Stimulated activated CD8-positive, alpha-beta memory T cell treated with anti-CD3 and anti-CD28 coated beads, Interleukin-15, amount 100 ng/mL, for 1 hour (primary cell): Measurements from ENCODE around the gene RANGRF.
A peak's percentile ranks its signal among the peaks of the same experiment; 100 is the strongest.

ENCODE experiments used
- DNase-seq: peaks from one replicate; pipeline ENCODE4 v3.0.0-alpha.2; 2020; ENCODE audit warnings: low read depth

Gene RANGRF

DNA sequence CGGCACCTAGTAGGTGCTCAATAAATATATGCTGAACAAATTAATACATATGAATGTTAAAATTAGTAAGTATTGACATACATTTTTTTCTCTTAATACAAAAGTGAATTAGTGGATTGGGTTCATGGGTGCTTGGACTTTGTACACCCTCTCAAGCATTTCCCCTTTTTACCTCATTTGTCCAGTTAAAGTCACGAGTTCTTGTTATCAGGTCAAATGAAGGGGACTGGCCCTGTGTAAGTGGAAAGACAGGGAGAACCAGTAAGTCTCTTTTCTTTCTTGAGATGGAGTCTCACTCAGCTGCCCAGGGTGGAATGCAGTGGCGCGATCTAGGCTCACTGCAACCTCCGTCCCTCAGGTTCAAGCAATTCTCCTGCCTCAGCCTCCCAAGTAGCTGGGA is 13.7 kb upstream of the RANGRF start:
- no peak for DNase-seq

- no peak for DNase-seq
Observed at GRCh38 chr17:8275421-8276290, 12.8 kb upstream of the RANGRF start.

- no peak for DNase-seq
Observed at GRCh38 chr17:8277317-8277716, 11.2 kb upstream of the RANGRF start.

- no peak for DNase-seq
Observed at GRCh38 chr17:8282345-8282744, 6.1 kb upstream of the RANGRF start.

DNA sequence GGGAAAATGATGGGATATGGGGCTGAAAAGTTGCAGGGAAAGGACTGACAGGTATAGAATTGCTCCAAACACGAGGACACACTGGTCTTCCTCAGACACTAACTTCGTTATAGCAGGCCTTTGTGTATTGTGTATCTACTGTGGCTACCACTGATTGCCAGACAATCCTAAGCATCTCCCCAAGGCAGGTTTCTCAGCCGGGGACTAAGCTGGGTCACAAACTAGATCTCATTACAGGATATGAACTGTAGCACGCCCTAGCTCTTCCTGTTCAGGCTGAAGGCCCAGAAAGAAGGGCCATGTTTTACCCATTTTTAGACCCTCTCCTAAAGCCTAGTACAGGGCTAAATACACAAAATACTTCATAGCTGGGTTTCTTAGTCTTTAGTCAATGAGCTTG is 5.1 kb upstream of the RANGRF start:
- no peak for DNase-seq

DNA sequence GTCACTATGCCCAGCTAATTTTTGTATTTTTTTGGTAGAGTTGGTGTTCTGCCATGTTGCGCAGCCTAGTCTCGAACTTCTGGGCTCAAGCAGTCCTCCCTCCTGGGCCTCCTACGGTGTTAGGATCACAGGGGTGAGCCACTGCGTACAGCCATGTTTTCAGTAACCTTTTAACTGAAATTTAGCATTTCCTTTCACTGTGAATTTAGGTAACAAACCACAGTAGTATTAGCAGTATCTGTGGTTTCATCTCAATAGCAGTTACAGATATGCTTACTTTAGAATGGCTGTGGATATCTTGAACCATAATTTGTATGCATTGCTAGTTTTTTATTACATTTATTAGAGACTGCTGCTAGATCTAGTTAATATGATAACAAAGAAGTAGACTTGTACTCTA is 4.3 kb upstream of the RANGRF start:
- no peak for DNase-seq

DNA sequence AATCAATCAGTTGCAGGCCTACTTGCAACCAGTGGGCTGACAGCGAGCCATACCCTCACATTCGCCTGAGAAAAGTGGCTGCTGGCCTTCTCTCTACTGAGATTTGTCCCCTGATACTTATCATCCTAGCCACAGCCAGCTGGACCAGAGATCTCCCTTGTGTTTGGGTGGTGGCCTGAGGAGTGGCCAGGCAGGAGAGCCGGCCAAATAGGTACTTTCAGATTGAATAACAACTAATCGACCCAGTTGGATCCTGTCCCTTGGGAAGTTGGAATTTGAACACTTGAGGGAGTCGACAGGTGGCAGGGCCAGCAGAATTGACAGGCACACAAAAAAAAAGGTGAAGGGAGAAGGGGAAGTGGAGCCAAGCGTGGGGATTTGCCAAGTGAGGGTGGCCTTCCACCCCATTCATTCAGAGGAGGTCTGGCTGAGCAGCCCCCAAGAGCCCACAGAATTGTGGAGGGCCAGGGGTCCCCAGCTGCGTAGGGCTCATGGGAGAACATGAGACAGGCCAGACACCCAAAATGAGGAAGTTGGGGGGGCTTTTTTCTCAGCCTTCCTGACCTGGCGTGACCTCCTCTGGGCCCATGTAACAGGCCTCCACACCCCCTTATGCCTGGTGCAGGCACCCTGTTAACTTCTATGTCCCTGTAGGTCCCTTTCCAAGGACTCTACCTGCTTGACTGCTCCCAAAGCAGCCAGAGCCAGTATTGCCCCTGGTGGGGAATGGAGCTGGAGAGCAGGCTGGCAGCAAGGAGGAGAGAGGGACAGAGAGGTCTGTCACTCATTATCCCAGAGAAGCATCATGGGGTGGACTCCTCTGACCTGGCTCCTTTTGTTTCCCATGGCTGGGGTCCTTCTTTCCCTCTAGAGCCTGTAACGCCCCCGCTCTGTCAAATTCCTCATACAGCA is 2.9 kb upstream of the RANGRF start:
- no peak for DNase-seq

GRCh38 chr17:8287651-8288335 is 677 bp upstream of the RANGRF start:
- no peak for DNase-seq

DNA sequence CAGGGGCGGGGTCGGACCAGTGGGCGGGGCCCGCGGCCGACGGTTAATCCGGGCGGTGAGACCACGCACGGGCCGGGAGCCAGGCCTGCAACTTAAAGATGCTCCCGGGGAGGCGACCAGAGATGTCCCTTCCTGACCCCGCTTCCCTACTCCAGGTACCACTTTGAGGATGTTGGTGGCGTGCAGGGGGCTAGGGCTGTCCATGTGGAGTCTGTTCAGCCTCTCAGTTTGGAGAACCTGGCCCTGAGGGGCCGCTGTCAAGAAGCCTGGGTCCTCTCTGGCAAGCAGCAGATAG is 580 bp downstream of the RANGRF start:
- no peak for DNase-seq

DNA sequence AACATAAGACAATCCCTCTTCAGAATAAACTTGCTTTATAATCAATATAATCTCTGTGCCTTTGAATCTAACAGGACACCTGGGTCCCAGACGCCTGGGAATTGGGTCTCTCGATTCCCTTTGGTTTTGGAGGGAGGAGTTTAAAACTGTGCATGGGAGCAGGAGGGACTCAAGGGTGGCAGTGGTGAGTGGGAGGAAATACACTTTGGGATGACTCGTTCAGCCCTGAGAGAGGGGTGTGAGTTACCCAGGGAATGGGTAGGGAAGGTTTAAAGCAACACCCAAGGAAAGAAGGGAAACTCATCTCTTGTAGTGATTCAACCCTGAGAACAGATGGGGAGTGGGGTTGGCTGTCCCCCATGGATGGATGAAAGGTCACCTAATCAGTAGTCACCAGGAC is 1.6 kb downstream of the RANGRF start:
- DNase-seq: no peak

GRCh38 chr17:8292639-8293395 is 4.3 kb downstream of the RANGRF start:
- DNase-seq: no peak

DNA sequence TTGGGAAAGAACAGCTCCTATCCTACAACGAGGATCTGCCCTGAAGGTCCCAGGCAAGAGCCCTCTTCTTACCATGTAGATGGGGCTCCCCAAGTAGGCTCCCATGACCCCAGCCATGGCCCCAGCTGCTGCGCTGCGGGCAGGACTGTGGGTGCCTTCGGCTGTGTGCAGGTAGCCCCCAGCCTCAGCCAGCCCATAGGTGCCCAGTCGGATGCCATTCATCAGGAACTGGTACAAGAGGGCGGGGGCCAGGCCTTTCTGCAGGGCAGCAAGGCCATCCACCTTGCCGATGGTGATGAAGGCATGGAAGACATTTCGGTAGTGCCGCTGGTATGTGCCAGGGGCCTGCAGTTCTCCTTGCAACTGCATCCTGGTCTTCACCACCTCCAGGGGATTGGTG is 5.9 kb downstream of the RANGRF start:
- DNase-seq: no peak

DNA sequence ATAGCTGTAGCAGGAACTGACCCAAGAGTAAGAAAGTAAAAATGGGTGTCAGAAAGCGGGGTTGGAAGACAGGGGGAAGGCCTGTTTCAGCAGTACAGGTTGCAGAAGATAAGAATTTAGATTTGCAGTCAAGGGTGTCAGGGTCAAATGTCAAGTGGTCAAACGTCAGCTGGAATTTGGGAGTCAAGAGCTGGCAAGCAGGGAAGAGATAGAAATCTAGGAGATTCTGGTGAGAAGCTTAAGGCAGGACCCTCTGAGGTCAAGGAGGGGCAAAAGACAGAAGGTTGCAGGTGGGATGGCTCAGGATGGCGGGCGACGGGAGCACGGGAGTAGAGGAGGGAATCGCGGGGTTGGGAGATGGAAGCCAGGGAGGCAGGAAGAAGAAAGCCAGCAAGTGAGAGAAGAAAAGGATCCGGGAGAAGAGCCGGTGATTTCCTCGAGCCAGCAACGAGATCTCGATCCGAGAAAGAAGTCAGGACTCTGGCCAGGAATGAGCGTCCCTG is 6.4 kb downstream of the RANGRF start:
- DNase-seq: no peak

- no peak for DNase-seq
Observed at GRCh38 chr17:8300226-8300625, 11.8 kb downstream of the RANGRF start.

DNA sequence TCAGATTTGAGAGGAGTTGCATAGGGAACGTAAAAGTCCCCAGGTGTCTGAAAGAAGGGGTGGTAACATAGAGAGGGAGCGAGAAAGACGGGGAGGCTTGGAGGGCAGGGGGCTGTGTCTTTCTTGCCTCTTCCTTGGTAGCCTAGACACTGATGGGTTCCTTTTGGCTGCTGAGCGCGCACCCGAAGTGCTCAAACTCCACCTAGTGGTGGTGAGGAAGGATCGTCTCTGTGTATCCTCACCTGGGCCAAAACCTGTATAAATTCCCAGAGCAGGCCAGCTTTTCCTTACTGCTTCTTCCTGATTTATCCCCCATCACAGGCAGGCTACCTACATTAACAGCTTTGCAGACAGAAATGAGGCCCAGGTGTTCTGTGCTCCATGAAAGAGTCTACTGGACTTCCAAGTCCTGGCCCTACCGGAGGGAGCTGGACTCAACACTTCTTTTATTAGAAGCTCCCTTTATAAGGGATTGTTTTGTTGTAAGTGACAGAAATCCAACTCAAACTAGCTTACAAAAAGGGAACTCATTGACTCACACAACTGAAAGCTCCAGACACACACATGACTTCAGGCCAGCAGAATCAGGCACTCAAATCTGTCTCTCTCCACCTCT is 12.3 kb downstream of the RANGRF start:
- peak; percentile 21 for DNase-seq

GRCh38 chr17:8310601-8311123 is 22.2 kb downstream of the RANGRF start:
- DNase-seq: no peak

DNA sequence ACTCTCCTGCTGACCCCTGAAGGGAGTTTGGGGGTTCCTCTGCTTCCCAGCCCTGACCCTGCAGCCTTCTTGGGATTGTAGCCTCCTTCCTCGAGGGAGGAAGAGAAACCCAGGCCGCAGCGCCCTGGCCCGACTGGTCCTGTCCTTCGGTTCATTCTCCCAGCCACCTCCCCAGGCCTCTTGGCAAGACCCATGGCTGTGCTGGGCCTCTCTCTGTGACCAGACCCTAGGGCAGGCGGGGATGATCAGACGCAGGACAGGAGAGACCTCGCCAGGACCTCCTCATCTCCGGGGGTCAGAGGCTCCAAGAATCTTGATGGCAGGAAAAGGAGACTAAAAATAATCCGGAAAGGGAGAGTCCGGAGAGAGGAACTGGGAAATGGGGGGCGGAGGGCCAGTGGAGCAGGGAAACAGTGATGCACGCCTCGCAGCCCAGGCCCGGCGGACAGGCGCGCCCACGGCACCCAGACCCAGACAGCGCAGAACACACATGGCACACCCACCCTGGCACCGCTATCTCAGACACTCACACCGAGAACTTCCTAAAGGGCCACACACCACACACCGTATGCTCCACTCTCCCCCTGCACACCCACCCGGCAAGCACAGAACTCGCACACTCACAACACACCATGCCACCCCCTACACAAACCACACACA is 22.8 kb downstream of the RANGRF start:
- no peak for DNase-seq

DNA sequence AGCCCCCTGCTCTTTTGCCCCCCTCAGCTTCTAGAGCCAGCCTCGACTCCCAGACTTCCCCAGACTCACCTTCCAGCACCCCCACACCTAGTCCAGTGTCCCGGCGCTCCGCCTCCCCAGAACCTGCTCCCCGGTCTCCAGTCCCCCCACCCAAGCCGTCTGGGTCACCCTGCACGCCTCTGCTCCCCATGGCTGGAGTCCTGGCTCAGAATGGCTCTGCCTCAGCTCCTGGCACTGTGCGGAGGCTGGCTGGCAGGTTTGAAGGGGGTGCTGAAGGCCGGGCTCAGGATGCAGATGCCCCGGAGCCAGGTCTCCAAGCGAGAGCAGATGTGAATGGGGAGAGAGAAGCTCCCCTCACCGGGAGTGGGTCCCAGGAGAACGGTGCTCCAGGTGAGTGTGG is 23.8 kb downstream of the RANGRF start:
- DNase-seq: no peak

GRCh38 chr17:8312726-8313600 is 24.5 kb downstream of the RANGRF start:
- no peak for DNase-seq
